GM19455 (cell line): ENCODE results near the gene ATP5ME.
"Not testable (repeated sequence)": the region's sequence is repeated elsewhere in the genome, so short reads cannot be mapped to it uniquely, and the experiment has no call there.

Experiments used
- ATAC-seq: cut with Tn5 transposase; IDR thresholded peaks from one replicate; pipeline ENCODE4 v1.9.1; 2021; ENCODE audit not compliant: unreplicated experiment

ATP5ME gene

GRCh38 chr4:669806-670559 lies 4.1 kb downstream of the ATP5ME start:
- ATAC-seq = not testable (repeated sequence)

- not testable (repeated sequence) for ATAC-seq
Observed at GRCh38 chr4:668219-668618, 5.9 kb downstream of the ATP5ME start.

- ATAC-seq = no peak
Observed at GRCh38 chr4:667545-667925, 6.5 kb downstream of the ATP5ME start.

GRCh38 chr4:666822-667544 lies 7.1 kb downstream of the ATP5ME start:
- no peak for ATAC-seq

GRCh38 chr4:666436-666810 lies 7.7 kb downstream of the ATP5ME start:
- ATAC-seq = no peak

GRCh38 chr4:665751-666435 lies 8.2 kb downstream of the ATP5ME start:
- ATAC-seq = no peak

GRCh38 chr4:665381-665750 lies 8.7 kb downstream of the ATP5ME start:
- no peak for ATAC-seq

- no peak for ATAC-seq
Observed at GRCh38 chr4:664713-665231, 9.3 kb downstream of the ATP5ME start.

- peak; percentile 61 for ATAC-seq
Observed at GRCh38 chr4:663438-664428, 10.3 kb downstream of the ATP5ME start.

- no peak for ATAC-seq
Observed at GRCh38 chr4:663046-663437, 11.0 kb downstream of the ATP5ME start.

- no peak for ATAC-seq
Observed at GRCh38 chr4:661881-662761, 12.0 kb downstream of the ATP5ME start.

- no peak for ATAC-seq
Observed at GRCh38 chr4:661231-661630, 12.8 kb downstream of the ATP5ME start.

GRCh38 chr4:660401-660800 lies 13.7 kb downstream of the ATP5ME start:
- ATAC-seq = no peak

- no peak for ATAC-seq
Observed at GRCh38 chr4:659851-660250, 14.2 kb downstream of the ATP5ME start.

- ATAC-seq = no peak
Observed at GRCh38 chr4:658681-659667, 15.1 kb downstream of the ATP5ME start.

- no peak for ATAC-seq
Observed at GRCh38 chr4:657834-658667, 16.0 kb downstream of the ATP5ME start.

GRCh38 chr4:657338-657833 lies 16.7 kb downstream of the ATP5ME start:
- ATAC-seq = no peak
